Mucosa of descending colon (tissue), 3 donors: ENCODE results near the gene IL27RA. TPM values are rescaled to one million over a fixed set of nuclear protein-coding genes. Genes with fewer than 3 reads are reported as not detected.

Experiments
- ATAC-seq: fragments of 200-7000 bp; cut with Tn5 transposase; one replicate; pipeline ENCODE4 v1.9.1; 2020; ENCODE audit warnings: mild to moderate bottlenecking, moderate library complexity
- DNase-seq, 3 donors: peaks; one replicate each; pipeline ENCODE4 v3.0.0-alpha.2; 2020
- H3K36me3 ChIP-seq: fragments of 200-600 bp; one replicate; pipeline ENCODE4 v1.8.0; 2021; ENCODE audit warnings: low read depth, mild to moderate bottlenecking
- H3K4me1 ChIP-seq: fragments of 200-600 bp; one replicate; pipeline ENCODE4 v1.8.0; 2021; ENCODE audit warnings: low read depth, mild to moderate bottlenecking
- H3K4me3 ChIP-seq: fragments of 200-600 bp; one replicate; pipeline ENCODE4 v1.8.0; 2021; ENCODE audit warnings: mild to moderate bottlenecking
- H3K9me3 ChIP-seq: fragments of 200-600 bp; one replicate; pipeline ENCODE4 v1.8.0; 2021; ENCODE audit warnings: mild to moderate bottlenecking
- CTCF ChIP-seq: fragments of 200-600 bp; IDR thresholded peaks from one replicate; pipeline ENCODE4 v1.8.0; 2022; ENCODE audit warnings: antibody characterized with exemption, mild to moderate bottlenecking
- intact Hi-C, 2 donors: fragments of 100-400 bp; cut with DNase I in 1 of 2; cut with micrococcal nuclease in 1 of 2; formaldehyde crosslinking; loops; one replicate each; pipeline versions ENCODE4 v1.11.0 to v1.11.1; 2022; cut with DNase I, micrococcal nuclease
- total RNA-seq, 3 donors: library from RNA; stranded (reverse); fragmentation: NEBNext Ultra II Directional in 2 of 3; extraction: Animal tissue kit (Norgen Biotek cat#: 25700) in 2 of 3; gene quantifications; one replicate each; pipeline versions ENCODE4 v1.2.1 to v1.2.4, GENCODE V29; 2021 to 2023
- donor health status: DM: no; HTN: no; CAD: no; lungs with moderate emphysema.
- donor health status: DM: no; HTN: no; CAD: no.
- donor health status: DM: no; HTN: yes; CAD: no.

Gene IL27RA
- total RNA-seq, 3 donors from 2014 or later: 2.0 to 3.1 (median 2.6) TPM

GRCh38 chr19:14088634-14089411, 57.3 kb downstream of the IL27RA start:
- DNase-seq (no peak), ATAC-seq (no peak)
- TF ChIP-seq CTCF: no peak
- Histone ChIP-seq H3K4me1 (peaks cover 16% of the 10 kb centered on the region), H3K36me3 (no peaks in the 10 kb centered on the region), H3K4me3 (no peak overlapping the region), H3K9me3 (peaks cover 7% of the 10 kb centered on the region)
- intact Hi-C loops: no loop called here

GRCh38 chr19:14089412-14089661, 57.8 kb downstream of the IL27RA start:
- no peak for DNase-seq
- no peak for TF ChIP-seq CTCF

GRCh38 chr19:14089662-14090508, 58.3 kb downstream of the IL27RA start:
- Histone ChIP-seq H3K9me3 (peaks cover 7% of the 10 kb centered on the region), H3K4me1 (peaks cover 16% of the 10 kb centered on the region), H3K4me3 (peak overlapping the region; percentile 48), H3K36me3 (no peaks in the 10 kb centered on the region)
- DNase-seq (peak; percentile 57 to 80 (median 74)), ATAC-seq (peak; percentile 7)
- intact Hi-C loops: no loop called here
- TF ChIP-seq CTCF: no peak

More at GRCh38 chr19:14089412-14089661, 57.8 kb downstream of the IL27RA start:
- H3K4me1 ChIP-seq: peaks cover 16% of the 10 kb centered on the region
- no peaks in the 10 kb centered on the region for H3K36me3 ChIP-seq
- no peak for ATAC-seq
- intact Hi-C loops: no loop called here
- H3K4me3 ChIP-seq: peak overlapping the region; percentile 22
- peaks cover 7% of the 10 kb centered on the region for H3K9me3 ChIP-seq

- DNase-seq (peak; percentile 90 to 94 (median 92)), ATAC-seq (peak; percentile 76)
- Histone ChIP-seq H3K36me3 (no peaks in the 10 kb centered on the region), H3K4me1 (peaks cover 12% of the 10 kb centered on the region), H3K9me3 (peaks cover 7% of the 10 kb centered on the region), H3K4me3 (peak within 1 kb of the TSS; percentile 48)
- intact Hi-C loops: no loop called here
- no peak for TF ChIP-seq CTCF
These were observed 59.0 kb downstream of the IL27RA start, which contains the start of gene SAMD1 for GRCh38 chr19:14090509-14091080. Gene SAMD1, minus strand, starts transcription at chr19:14090751.

GRCh38 chr19:14091081-14091812, 59.7 kb downstream of the IL27RA start:
- TF ChIP-seq CTCF: no peak
- DNase-seq: peak; percentile 86 to 92 (median 91)
- H3K36me3 ChIP-seq: no peaks in the 10 kb centered on the region
- peaks cover 7% of the 10 kb centered on the region for H3K9me3 ChIP-seq
- H3K4me3 ChIP-seq: peak overlapping the region; percentile 48
- intact Hi-C loops: no loop called here
- H3K4me1 ChIP-seq: peaks cover 12% of the 10 kb centered on the region
- peak; percentile 91 for ATAC-seq
